ENCODE data around the gene TLE1.

The TLE1 gene

DNA sequence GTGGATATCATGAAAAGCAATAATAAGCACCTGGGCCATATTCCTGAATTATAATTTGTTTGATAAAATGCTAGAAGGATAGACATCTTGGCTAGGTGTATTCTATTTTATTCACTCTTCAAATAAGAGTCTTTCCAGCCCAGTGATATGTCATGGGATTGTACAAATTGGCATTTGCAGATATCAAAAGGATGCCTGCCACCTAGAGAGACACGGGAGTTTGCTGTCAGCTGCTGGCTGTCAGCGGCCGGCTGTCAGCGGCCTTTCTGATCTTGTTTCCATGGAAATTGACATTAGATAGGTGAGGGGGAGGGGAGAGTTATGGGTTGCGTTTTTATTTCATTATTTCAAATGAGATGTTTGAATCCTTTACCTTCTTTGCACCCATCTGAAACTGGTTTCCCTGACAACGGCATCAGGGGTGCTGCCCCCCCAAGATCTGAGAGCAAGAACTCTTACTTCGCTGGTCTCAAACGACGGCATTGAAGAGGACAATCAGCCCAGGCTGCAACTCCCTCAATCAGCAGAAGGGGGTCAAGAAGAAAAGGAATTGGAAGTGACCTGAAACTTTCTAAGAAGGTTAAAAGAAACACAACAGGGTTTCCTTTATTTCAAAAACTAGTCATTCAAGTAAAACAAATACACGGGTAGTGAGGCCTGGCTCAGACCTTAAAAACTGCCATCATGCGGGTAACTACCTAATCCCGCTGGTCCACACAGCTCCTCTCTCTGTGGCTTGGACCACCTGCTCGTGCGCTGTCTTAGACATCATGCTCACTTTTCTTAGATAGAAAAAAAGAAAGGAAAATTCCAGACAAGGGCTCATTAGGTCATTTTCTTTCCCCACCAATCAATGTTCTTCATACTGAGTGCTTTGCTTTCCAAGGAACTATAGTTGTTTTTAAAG, 115.7 kb downstream of the TLE1 start:
- no peak for DNase-seq (ENCODE audit: low read depth)

DNA sequence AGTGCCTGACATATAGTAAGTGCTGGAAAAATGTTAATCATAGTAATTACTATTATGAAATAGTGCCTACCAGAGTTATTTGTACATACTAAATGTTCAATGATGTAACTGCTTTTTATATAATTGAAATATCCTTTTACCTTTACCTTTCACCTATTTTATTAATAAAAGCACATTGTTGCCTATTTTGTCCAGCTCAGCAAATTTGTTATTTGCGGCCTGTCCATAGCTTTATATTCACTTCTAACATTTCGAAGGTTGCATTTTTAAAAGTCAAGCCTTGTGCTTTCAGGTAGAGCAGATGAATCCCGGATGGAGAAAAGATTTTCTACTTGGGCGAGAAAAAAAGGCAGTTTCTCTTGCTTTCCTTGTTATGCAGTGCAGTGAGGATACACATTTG, 119.3 kb downstream of the TLE1 start:
- DNase-seq (ENCODE audit: low read depth) = no peak

DNA sequence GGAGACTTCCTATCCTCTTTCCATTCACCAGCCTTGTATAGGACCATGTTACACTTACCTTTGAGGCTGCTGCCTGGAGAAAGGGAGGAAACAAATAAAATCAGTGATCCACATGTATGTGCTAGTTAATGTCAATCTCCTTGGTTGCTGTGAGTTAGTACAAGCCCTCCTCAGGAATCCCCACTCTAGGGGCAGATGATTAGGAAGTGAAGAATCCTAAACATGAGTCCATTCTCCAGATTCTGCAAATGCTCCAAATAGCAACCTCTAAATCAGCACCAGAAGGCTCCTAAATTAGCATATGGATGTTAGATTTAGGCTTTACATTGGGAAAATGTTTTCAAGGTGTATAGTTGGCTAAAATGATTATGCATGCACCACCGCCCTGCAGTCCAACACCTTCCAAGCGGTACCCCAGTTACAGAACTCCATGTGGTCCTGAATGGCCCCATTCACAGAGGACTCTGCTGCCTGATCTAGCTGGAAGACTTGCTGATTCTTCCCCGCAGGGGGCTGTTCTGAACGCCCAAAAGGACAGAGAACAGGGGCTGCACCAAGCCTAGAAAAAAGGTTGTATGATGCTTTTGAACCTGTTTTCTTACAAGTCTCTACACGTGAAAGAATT, 123.2 kb downstream of the TLE1 start:
- no peak for DNase-seq (ENCODE audit: low read depth)

DNA sequence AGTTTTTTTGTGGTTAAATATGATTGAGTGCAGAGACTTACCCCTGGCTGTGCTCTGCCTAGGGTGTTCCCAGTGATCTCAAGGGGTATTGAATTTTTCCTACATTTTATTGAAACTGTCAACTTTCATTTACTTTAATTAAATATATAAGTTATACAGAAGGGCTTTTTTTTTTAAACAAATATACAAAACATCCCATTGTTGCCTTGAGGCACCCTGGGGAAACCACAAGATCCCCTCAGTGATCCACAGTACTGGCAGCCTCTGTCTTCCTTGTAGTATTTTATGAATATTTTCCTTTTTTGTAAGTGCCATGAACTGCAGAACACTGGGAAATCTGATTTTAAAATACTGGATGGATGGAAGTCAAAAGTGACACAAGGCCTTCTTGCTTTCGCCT, 123.7 kb downstream of the TLE1 start:
- DNase-seq (ENCODE audit: low read depth) = no peak

DNA sequence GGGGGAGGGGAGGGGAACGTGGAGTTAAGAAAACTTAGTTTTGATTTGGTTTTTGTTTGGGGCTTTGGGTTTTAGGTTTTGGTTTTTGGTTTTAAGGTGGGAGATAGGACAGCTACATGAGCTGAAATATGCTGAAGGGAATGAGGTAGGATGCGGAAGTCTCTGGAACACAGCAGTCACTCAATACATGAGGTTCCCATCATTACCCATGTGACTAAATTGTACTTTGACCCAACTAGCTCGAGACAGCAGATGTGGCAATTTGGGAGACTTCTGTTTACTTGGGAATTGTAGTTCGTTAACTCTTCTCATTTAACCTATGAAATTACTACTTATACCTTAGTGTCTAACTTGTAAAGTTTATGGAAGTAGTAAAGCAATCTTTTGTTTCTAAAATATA, 124.2 kb downstream of the TLE1 start:
- no peak for DNase-seq (ENCODE audit: low read depth)

DNA sequence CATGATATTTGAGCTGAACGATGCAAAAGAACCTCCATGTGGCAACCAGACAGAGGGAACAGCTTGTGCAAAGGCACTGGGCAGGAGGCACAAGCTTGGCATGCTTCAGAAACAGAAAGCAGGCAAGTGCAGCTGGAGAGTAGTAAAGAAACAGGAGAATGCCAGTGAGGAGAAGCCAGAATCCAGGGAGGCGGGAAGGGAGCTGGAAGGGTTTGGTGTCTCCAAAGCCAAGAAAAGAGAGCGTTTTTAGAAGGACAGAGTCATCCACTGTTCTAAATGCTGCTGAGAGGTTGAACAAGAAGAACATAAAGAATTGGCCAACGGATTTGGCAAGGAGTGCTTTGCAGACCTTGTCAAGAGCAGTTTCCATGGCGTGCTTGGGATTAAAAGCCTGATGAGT, 124.7 kb downstream of the TLE1 start:
- DNase-seq (ENCODE audit: low read depth) = no peak

DNA sequence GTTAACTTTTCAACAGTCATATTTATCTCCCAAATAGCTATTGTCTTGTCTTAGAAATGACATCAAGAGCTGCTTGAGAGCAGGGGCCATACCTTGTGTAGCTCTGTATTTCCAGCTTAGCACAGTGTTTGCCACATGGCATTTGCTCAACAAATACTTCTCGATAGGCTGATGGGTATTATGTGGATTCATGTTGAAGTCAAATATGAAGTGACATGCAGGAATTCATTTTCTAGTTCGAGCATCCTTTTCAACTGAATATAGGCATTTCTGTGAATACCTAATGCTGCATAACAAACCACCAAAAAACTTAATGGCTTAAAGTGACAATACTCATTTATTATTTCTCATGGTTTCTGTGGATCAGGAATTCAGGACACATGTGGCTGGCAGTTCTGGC, 125.6 kb downstream of the TLE1 start:
- no peak for DNase-seq (ENCODE audit: low read depth)

DNA sequence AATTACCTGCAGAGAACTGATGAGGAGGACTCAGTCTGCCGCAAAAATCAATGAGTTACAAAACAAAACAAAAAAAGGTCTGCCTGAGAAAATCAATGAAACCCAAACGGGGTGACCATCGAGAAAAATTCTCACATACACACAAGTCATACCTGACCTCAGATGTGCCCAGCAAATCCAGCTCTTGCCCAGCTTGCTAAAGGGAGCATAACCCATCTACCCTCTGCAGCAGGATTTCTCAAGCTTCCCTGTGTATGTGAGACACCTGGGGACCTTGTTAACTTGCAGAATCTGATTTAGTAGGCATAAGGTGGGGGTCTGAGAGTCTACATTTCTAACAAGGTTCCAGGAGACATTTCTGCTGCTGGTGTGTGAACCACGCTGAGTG, 126.3 kb downstream of the TLE1 start:
- no peak for DNase-seq (ENCODE audit: low read depth)

DNA sequence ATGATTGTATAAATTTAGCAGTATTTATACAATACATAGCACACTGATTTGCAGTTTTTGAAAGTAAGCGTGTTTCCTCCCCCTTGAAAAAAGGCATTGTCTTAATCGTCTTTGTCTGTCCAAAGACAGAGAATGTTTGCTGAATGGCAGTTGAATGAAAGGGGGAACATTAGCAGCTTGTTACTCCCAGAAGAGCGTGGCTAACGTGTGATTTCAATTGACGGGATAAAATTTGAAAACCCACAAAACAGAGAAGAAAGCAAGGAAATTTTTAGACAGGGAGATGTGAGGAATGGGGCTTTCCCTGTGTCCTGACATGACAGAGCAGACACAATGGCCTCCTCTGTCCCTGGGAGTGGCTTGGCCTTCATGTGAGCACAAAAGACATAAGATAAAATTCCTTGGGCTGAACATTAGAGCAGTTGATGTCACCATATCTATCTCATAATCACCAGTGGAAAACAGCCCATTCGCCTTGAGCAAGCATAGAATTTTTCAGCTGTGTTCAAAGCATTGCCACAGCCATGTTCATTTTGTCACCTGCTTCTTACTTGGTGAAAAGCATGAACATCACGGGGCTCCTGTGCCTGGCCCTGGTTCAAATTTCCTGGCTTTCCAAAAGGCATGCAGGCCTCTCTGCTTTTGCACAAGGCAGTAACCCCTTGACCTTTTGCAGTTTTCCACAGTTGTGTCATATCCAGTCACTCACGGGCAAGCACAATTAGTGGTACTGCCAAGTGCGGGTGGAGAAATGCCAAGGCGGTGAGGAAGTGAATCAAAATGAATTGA, 126.9 kb downstream of the TLE1 start:
- no peak for DNase-seq (ENCODE audit: low read depth)

DNA sequence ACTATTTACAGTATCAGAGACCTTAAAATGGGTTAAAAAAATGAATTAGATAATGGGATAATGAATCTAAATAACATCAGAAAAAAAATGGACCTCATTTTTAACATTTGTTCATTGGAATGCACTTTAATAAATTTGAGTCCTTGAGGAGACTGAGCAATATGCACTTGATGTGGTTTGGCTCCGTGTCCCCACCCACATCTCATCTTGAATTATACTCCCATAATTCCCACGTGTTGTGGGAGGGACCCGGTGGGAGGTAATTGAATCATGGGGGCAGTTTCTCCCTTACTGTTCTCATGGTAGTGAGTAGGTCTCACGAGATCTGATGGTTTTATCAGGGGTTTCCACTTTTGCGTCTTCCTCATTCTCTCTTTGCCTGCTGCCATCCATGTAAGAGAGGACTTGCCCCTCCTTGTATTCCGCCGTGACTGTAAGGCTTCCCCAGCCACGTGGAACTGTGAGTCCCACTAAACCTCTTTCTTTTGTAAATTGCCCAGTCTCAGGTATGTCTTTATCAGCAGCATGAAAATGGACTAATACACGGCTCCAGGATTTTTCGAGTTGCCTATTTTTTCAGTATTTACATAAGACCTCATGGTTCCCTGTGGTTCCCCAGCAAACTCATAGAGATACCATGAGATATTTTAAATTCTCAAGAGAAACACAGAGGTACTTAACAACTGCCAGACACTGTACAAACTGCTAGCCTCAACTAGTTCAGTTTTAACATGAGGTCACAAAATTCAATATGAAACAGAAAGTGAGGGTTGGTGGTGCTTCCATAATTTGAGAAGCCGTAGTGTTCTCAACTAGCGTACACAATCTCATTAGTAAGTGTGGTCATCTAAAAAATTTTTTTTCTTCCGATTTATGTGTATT, 128.3 kb downstream of the TLE1 start:
- DNase-seq (ENCODE audit: low read depth) = no peak

DNA sequence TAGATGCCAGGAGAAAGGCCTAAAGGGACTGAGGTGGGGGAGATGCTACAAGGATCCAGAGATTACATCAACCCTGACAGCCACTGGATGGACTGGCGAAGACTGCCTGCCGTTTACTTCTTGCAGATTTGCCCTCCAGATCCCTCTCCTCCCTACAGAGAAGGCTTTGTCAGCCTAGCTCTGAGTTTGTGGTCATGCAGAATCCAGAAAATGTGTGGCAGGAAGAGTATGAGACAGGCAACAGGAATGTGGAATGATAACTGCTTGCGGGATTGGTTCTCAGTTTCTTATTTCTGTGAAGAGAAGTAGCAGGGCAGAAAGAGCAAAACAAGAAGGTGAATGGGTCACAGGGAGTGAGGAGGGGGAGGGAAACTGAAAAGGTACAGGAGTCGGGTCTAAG, 129.6 kb downstream of the TLE1 start:
- DNase-seq (ENCODE audit: low read depth) = no peak

DNA sequence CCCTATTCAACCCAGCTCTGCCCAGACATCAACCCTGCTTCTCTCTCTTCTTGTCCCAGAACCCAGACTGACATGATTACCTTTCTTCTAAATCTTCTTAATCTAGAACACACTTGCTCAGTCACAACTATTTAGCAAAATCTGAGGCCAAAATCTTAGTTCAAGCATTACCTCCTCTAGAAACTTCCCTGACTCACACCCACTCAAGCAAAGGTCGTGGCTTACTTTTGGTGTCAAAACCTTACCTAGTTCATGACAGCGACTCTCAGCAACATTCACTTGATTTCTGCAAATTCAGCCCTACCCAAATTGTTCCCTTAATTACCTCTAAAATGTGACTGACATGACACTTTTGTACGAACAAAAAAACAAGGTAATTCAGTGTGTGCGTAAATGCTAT, 130.2 kb downstream of the TLE1 start:
- DNase-seq (ENCODE audit: low read depth) = no peak

DNA sequence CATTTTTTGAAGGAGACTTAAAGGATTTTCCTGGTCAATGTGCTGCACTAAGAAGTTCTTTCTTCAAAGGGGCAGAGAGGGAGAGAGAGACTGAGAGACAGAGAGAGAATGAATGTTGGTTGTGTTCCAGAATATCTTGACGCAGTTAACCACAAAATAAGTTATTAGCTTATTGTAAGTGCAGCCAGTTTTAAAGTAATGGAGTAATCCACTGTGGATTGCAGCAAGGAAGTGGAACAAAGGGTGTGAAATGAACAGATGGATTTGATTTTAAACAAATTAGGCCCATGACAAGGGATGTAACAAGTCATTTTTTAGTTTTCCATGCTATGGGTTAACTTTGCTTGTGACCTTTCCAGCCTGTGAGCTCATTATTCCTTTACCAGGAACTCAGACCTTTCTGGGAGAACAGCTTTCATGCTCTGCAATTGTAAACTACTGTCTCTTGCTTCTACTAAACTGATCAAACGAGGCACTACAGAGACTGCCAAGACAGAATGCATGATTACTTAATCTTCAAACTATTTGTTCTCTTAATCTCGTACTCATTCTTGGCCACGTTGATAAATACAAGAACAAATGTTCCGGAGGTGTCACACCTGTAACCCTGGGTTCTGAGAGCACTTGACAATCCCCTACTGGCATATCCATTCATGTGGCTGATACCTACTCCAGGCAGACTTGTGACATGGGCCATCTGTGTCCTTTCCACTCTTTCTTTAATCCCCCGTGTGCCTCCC, 131.1 kb downstream of the TLE1 start:
- no peak for DNase-seq (ENCODE audit: low read depth)

DNA sequence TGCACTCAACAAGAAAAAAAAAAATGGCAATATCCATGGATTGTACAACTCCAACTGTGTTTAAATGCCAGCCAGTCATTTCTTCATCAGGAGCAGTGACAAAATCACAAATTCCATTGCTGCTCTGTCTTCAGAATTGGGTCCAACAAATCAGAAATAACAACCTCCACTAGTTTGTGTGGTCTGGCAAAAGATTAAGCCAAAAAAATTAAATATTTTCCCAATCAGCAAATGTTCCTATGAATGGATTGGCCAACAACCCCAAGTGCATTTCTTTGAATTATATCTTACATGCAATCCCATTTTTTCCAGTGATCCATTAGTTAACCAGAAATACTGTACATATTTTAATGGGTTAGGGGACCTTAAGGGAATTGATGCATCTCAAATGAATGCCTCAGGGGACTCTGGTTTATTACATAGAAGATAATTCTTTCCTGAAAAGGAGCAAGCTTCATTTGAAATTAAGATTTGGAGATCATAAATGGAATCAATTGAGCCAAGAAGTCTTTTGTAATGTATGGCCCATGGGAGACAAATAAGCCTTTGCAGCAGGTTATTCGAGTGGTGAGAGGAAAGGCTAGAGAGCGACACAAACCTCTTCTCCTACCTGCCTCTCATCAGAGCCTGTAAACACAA, 131.8 kb downstream of the TLE1 start:
- DNase-seq (ENCODE audit: low read depth) = no peak

DNA sequence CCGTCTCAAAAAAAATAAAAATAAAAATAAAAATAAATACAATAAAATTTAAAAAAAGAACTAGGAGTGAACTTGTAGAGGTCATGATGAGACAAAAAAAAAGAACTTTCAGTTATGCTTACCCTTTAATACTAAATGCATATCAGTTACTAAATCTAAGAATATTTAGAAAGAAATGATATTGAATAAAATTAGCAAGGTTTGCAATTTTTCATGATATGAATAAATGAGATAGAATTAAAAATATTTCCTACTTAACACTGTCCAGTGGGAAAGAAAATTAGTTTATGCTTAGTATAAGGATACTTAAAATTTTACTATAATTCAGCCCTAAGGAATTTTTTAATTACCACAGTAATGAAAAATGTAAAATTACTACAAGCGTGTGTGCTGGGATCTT, 132.4 kb downstream of the TLE1 start:
- DNase-seq (ENCODE audit: low read depth) = no peak

DNA sequence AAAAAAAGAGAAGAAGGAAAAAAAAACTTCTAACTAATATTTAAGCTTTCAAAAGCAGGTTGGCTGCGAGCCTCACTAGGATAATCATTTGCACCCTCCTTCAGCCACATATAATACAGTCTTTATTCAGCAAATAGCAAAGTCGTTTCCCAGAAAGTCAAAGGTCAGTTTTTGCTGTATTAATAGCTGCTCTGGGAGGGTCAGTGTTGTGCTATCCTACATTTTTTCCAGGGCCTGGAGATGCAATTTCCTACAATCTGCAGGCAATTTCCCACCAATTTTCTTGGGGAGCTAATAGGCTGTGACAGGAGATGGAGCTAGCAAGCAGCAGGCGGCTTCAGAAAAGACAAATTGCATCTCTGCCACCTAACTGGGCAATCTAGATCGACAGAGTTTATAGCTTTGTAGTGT, 136.8 kb downstream of the TLE1 start:
- no peak for DNase-seq (ENCODE audit: low read depth)

DNA sequence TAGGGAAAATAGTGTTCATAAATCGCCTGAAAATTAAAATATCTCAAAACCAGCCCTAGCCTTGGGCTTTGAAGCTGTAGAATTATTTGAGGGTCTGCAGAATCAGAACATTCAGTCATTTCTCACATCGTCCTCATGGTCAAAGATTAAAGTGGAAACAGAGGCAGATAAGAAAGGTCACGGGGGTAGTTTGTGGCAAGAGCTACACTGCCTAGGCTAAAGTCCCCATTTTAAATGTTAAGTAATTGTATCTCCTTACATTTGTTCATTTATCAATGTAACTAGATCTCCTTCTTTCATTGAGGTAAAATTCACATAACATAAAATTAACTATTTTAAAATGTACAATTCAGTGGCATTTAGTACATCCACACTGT, 139.2 kb downstream of the TLE1 start:
- DNase-seq (ENCODE audit: low read depth) = no peak

DNA sequence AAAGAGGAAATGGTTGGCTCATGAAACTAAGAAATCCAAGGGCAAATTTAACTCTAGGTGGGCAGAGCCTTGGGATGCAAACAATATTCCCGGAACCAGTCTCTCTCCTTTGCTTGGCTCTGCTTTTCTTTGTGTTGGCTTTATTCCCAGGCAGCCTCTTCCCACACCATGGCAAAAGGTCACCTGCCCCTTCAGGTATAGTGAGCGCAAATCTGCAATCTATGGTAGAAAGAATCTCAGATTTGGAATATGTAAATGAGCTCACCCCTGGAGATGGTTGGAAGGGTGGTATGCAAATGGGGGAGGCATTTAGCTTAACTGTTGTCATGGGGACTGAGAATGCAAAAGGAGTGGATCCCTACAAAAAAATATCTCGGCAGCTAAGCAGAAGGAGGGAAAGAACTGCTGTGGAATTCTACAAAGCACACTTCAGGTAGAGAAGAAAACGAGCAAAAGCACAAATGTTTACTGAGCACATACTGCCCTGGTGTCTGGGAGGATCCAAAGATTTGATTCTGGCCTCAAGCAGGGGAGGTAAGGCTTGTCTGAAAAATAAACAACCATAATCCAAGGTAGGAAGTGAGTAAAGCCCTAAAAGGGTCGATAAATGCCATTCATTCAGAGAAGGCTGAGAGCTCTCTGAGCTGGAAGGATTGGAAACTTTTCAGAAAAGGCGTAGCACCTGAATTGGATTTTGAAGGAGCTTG, 139.7 kb downstream of the TLE1 start:
- no peak for DNase-seq (ENCODE audit: low read depth)

DNA sequence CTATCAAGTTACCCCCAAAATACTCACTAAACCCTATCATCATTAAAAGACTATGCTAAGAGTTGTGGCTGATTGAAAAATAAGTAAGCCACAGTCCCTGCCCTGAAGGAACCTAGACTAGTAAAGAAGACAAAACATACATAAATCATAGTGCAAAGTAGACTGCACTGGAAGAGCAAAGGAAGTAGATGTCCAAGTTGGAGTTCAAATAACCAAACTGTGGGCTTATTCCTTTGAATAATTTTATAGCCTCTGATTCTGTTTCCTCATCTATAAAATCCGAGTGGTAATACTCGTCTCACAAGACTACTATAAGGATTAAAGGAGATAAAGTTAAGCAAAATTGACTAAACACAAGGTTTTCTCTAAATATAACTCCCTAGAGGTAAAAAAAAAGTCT, 140.4 kb downstream of the TLE1 start:
- DNase-seq (ENCODE audit: low read depth) = no peak

DNA sequence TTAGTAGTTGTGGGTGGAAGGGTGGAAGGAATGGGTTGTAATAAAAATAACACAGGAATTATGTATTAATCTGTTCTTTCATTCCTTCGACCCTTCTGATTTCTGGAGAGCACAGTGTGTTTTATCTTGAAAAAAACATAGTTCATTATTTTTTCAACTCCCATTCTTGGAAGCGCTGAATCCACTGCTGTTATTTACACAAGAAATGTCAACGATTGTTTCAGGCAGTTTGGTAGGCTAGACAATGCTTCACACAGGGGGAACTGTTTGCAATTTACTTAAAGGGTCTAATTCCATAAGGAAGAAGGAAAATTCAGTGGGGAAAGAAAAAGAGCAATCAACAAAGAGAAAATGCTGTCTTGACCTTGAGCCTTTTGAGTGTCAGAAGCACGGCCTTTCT, 142.9 kb downstream of the TLE1 start:
- DNase-seq (ENCODE audit: low read depth) = no peak

Measured in stimulated activated CD8-positive, alpha-beta memory T cell treated with anti-CD3 and anti-CD28 coated beads, Interleukin-7, amount 100 ng/mL, for 24 hours (primary cell).